NCI-H1105 (cell line): Measurements from ENCODE around the gene PTTG2.
"Not testable (repeated sequence)": the region's sequence is repeated elsewhere in the genome, so short reads cannot be mapped to it uniquely, and the experiment has no call there.

Source experiments
- DNase-seq: peaks from one replicate; lab custom pipeline; 2025; lab: John Stamatoyannopoulos, UW

PTTG2 gene

DNA sequence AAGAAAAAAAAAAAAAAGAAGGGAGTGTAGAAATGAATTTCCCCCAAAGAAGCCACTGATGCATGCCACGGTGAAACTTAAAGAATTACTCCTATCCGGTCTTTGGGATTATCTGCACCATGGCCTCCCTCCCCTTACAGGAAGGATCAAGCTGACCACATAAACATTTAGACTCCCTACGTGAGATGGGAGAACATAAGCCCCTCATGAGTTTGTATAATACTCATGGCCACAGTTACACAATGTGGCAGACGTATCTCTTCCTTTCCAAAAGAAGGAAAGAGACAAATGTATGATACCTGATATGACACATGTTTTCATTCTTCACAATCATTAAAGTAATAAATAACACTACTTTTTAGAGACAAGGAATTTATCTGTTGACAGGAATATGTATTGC, 3.3 kb upstream of the PTTG2 start:
- no peak for DNase-seq

DNA sequence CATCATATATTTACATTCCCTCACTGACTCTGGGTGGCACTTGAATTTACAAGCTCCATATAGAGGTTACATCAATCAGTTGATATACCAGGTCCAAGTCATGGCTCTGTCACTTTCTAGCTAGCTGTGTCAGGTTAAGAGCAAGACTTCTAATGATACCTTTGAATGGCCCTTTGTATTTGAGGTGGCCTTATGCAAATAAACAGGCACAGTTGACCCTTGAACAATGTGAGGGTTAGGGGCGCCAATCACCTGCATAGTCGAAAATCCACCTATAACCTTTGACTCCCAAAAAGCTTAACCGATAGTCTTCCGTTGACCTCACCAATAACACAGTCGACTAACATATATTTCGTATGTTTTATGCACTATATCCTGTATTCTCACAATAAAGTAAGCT, 1.3 kb upstream of the PTTG2 start:
- no peak for DNase-seq

DNA sequence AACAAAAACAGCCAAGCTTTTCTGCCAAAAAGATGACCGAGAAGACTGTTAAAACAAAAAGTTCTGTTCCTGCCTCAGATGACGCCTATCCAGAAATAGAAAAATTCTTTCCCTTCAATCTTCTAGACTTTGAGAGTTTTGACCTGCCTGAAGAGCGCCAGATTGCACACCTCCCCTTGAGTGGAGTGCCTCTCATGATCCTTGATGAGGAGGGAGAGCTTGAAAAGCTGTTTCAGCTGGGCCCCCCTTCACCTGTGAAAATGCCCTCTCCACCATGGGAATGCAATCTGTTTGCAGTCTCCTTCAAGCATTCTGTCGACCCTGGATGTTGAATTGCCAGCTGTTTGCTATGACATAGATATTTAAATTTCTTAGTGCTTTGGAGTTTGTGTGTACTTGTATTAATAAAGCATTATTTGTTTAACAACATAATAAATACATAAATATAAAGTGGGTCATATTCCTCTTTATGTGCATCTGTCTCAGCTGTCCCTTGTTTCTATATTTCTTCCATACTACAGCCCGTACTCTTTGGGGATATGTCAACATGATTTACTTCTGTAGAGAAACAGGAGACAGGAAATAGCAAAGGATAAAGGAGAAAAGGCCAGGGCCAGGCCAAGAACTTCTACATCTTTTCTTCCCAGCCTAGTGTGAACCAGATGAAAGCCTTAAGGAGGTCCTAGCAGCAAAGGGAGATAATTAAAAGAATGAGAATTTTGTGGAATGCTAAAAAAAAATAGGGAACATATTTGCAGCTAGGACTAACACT, 667 bp downstream of the PTTG2 start:
- DNase-seq = no peak

DNA sequence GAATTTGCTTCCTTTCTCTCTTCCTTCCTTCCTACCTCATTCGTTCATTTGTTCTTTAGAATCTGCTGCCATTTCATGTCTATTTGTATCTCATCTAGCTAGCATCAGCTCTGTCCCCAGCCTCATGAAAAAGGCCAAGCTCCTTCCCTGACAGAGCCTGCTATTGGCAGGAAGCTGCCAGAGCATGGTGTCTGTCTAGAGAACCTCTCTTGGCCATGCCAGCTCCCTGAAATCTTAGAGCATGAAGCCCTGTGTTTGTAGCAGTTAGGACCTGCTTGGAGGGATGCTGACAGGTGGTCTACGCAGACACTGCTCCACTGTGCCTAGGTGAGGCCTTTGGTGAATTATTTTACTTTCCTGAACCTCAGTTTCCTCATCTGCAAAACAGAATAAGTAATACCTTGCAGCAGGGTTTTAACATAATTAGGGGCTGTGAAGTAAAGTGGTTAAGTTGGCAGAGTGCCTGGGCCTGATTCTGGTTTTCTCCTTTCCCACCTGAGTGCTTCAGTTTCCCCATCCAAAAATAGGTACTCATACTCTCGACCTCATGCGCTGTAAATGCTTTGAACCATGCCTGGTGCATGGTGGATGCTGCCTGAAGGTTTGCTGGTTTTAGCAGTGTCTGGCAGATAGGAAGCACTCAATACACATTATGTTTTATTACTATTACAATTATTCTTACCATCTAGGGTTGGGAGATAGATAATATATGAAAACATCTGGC, 4.7 kb downstream of the PTTG2 start:
- no peak for DNase-seq

DNA sequence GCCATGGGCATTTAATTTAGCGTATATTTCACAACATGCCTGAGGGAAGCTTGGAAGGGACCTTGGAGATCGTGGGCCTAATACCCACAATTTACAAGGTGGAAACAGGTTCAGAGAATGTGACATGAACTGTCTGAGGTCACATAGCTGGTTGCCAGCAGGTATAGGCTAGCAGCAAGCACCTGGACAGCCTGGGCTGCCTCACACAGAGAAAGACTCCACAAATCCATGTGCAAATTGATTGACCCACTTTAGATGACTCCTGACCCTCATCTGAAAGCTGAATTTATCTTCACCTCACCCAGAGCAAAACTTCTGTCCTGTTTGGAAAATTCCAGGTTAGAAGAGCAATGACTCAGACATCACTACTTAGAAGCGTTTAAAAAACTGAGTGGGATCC, 5.8 kb downstream of the PTTG2 start:
- no peak for DNase-seq

DNA sequence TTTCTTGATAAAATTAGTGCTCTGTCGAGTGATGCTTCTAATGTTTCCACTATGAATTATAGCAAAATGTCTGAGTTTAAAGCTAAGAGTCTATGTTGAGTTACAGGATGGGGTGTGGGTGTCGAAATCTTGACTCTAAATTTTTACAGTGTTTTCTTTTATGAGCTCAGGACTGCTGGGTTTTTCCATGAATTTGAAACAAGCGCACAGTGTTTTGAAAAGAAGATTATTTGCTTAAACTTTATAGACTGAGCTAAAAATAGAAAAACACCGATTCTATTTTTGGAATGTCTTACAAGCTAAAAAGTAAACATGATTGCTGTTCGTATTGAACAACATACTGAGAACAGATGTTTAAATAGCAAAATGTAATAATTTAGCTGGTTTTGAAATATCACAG, 7.5 kb downstream of the PTTG2 start:
- DNase-seq = no peak

DNA sequence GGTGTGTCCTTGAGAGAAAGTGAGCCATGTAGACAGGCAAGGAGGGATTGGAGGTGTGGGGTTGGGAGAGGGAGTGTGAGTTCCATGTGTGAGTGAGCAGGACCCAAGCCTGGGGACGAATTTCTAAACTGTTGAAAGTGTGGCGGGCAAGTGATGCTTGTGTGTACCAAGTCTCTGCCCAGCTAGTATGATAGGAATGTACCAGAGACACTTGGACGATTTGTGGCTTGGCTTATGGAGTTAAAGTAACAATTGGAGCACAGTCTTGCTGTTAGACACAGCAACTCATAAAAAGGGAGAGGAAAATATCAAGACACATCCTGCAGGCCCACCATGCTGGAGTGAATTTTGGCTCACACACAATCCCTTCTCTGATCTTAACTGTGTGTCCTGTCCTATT, 8.5 kb downstream of the PTTG2 start:
- DNase-seq = no peak

DNA sequence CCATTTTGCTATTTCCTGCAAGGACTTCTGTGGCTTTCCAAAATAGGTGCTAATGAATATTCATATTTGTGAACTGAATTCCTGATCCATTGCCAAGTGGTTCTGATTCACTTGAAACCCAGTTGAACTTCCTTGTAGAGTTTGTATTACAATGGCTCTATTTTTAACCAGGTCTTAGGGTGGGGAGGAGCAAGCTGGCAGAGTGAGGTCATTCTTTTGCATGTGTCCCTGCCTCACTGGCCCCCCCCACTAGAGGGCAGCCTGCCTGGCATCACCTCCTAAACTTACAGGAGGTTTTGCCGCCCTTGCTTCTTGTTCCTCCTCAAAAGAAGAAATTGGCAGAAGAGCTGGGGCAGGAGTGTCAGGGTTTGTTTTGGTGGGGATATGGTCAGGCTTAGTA, 10.5 kb downstream of the PTTG2 start:
- no peak for DNase-seq

DNA sequence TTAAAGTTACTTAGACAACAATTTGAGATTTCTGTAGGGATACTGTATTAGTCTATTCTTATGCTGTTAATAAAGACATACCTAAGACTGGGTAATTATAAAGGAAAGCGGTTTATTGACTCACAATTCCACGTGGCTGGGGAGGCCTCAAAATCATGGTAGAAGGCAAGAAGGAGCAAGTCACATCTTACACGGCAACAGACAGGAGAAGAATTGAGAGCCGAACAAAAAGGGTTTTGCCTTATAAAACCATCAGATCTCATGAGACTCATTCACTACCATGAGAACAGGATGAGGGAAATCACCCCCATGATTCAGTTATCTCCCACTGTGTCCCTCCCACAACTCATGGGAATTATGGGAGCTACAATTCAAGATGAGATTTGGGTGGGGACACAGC, 11.0 kb downstream of the PTTG2 start:
- no peak for DNase-seq

DNA sequence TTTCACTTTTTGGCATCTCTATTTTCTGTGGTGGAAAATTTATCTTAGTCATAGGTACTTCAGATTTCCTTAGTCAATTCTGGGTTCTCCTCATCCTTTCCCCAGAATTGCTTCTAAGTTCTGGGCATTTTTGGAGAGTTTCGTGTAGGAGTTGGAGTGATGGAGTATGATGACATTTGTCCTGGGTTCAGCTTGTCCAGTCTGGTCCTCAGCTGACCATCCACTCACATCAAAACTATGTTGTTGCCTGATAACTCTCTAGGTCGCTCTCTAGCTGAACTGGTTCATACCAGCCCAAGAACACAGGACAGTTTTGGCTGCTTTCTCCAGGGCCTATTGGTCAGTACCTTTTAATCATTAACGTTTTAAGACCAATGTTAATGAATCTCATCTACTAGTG, 13.2 kb downstream of the PTTG2 start:
- no peak for DNase-seq

DNA sequence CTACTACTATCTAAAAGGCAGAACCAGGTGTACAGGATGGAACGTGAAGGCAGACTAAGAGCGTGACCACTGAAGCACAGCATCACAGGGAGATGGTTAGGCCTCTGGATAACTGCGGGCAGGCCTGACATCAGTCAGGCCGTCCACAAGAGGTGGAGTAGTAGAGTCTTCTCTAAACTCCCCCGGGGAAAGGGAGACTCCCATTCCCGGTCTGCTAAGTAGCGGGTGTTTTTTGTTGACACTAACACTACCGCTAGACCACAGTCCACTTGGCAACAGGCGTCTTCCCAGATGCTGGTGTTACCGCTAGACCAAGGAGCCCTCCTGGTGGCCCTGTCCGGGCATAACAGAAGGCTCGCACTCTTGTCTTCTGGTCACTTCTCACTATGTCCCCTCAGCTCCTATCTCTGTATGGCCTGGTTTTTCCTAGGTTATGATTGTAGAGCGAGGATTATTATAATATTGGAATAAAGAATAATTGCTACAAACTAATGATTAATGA, 15.2 kb downstream of the PTTG2 start:
- DNase-seq = not testable (repeated sequence)

DNA sequence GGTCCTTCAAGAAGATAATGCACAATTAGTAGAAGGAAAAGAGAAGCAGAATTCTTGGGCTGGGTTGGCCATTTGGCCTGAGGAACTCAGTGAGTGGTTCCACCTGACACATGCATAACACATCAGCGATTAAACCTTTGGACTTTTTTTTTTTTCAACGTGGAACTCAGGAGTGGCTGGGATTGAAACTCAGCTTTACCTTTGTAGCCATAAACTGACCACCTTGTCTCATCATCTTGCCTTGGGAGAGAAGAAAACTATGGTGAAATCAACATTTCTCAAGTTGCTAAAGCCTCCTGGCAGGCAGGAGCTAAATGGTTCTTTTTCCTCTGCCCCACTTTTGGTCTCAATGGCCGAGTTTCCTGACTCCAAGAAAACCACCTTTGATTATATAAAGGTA, 16.3 kb downstream of the PTTG2 start:
- DNase-seq = no peak

DNA sequence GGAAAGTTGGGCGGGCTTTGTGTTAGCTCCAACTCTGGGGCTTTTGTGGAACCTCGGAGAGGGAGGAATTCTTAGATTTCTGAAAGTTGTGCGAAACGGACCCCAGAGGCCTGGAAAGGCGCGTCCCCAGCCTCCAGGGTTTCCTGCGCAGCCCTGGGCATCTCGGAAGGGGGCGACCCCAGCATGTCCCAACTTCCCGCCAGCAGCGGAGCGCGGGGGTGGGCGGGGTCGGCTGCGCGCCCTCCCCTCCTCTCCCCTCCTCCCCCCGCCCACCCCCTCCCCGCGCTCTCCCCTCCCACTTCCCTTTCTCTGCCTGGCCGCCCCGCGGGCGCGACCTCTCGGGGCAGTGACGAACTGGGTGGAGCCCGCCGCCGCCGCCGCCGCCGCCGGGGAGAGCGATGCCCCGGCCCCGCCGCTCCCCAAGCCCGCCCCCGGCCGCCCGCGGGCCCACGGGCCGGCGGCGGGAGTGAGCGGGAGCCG, 16.8 kb downstream of the PTTG2 start:
- DNase-seq = peak; percentile 22

DNA sequence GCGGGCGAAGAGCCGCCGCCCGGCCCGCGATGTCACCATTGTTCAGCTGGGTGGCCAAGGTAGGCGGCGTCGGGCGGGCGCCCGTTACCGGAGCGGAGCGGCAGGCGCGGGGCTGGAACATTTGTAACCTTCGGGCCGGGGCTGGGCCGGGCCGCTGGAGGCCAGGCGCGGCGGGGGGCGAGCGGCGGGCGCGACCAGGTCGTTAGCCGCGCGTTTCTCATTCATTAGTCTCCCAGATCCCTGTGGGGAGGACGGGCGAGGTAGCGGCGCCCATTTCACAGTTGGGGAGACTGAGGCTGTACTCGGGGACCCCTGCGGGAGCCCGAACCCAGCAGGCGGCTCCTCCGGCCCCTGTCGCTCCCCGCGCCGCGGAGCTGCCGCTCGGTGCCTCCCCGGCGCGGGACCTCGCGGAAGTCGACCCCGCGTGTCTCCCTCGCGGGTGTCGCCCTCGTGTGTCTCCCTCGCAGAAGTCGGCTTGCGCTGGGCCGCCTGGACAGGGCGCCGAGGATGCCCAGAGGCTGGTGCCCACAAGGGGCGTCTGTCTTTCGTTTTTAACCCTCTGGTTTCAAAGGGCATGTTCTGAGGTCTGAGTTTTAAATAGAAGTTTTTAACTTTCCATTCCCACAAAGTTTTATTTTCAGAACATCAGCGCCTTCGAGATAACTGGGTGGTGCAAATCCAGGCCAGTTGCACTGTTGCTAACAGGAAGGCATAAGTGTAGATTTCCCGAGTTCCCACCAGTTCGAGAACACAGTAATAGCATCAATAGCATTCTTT, 17.5 kb downstream of the PTTG2 start:
- no peak for DNase-seq

DNA sequence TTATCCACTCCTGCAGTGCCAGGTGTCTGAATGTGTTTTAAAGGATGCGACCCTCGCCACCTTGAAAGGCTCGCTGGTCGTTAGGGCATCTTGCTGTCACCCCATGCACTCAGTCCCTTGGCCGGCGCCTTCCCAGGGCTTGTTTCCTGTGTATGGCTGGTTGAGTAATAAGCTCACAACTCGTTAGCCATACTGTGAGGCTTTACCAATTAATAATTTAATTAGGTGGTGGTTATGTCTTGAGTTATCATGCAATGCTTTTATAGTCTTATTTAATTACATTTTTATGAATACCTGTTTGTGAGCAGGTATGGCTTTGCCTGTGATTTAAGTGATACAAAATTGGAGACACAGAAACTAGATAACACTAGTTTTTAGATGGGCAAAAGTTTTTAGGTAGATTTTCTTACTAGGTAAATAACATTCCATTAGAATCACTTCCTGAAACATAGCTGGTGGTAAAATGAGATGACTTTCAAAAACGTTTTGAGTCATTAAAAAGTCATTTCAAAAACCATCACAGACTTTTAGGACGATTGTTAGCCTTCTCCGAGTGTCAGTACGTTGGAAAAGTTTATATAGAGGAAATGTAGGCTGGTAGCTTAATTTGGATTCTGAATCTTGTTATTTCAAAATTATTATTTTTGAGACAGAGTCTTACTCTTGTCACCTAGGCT, 18.2 kb downstream of the PTTG2 start:
- DNase-seq = no peak

DNA sequence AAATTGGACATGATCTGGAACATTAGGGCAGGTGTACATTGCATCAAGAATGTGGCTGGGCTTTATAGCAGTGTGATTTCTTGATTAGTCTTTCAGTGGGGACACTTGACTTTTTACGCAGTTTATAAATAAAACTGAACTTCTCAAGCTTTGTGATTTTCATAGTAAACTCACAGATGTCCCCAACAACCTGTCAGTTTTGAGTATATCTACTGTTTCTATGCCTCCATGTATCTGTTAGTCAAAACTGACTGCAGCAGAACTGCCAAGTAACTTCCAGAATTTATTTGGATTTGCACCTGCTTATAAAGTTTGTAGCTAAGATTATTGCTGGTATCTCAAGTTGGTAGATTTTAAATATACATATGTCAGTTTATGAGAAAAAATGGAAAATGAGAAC, 20.0 kb downstream of the PTTG2 start:
- DNase-seq = no peak

DNA sequence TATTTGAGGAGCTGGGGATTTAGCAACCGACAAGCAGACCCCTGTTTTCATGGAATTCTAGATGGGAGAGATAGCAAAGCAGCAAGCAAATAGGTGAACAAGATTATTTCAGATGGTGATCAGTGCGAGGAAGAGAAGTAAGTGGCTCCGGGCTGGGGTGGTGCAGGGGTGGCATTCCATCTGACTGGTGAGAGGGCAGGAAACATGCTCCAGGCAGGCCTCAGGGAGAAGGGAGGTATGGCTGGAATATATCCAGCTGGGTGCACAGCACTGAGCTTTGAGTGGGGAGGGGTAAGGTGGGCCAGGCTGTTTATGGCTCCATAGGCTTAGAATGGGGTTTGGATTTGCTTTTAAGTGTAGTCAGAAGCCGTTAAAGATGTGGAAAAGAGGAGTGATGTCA, 21.2 kb downstream of the PTTG2 start:
- DNase-seq = no peak

DNA sequence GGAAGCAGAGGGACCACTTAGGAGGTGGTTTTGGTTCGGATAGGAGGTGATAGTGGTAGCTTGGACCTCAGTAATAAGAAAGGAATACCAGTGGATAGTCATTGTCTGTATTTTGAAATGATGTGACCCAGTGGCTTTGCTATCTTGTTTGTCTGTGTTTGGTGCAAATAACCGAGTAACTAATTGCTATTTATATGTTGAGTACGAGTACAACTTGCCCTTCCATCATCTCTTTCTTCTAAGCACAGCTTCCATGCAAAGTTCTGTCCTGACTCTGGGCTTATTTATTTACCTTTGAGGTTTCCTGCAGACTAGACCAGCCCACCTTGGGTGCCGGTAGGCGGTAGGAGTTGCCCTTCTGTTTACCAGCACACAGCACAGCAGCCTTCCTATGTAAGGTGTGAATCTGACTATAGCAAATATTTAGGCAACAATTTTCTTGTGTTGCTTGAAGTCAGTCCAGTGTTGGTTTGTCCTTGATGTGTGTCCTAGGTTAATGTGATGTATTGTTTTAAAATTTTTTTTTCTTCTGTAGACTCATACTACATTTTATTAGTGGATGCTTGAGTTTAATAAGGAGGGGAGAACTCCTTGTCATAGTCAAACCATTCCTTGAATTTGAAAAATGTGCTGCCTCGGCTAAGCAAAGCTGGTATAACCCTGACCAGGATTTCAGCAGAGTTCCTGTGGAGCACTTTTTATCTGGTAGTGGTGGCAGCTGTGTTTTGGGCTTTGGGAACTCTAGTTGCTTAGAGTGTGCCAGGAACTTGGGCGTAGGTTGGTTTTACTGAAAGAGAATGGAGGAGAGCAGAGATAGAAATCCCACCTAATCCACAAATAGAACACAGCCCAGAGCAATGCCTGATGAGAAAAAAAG, 21.9 kb downstream of the PTTG2 start:
- DNase-seq = no peak

DNA sequence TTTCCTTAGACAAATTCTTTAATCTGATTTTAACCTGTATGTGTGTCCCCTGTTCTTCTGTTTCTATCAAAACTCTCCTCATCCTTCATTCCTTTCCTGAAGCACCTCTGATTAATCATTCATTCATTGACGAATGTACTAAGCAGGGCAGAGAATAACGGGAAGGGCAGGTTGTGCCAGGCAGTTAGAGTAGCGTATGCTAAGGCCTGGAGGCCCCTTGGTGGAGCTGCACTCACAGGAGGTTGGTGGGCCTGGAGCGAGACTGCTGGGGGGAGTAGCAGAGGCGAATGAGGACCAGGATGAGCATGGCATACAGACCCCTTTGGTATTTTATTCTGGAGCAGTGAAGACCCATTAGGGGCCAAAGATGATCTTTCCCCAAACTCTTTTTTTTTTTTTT, 22.5 kb downstream of the PTTG2 start:
- DNase-seq = no peak

DNA sequence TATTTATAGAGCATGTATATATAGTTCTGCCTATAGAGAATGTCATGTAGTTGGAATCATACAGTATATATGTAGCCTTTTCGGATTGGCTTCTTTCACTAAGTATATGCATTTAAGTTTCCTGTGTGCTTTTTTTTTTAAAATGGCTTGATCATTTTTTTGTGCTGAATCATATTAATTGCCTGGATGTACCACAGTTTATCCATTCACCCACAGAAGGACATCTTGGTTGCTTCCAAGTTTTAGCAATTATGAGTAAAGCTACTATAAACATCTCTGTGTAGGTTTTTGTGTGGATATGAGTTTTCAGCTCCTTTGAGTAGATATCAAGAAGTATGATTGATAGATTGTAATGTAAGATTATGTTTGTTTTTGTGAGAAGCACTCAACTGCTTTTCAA, 23.8 kb downstream of the PTTG2 start:
- DNase-seq = no peak

DNA sequence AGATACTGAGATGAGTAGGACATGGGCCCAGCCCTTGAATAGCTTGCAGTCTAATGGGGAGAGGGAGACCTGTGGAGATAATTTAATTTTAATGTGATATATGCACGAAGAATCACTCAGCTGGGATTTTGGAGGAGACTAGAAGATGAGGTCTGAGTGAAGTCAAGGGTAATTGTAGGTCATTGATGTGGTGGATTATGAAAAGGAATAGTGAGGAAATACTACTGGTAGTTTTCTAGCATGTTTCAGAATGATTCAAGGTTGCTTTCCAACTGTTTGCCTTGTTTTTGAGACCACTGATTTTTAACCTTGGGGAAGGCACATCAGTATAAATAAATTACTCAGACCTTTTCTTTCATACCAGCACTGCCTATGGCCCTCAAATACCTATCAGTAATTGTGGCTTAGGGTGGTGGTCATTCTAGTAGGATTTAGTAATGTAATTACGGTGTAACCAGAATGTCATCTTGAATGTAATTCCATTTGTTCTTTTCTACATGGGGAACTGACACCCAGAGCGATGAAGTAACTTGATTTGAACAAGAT, 25.6 kb downstream of the PTTG2 start:
- no peak for DNase-seq
